ENCODE data around the gene DICER1.

The DICER1 gene

DNA sequence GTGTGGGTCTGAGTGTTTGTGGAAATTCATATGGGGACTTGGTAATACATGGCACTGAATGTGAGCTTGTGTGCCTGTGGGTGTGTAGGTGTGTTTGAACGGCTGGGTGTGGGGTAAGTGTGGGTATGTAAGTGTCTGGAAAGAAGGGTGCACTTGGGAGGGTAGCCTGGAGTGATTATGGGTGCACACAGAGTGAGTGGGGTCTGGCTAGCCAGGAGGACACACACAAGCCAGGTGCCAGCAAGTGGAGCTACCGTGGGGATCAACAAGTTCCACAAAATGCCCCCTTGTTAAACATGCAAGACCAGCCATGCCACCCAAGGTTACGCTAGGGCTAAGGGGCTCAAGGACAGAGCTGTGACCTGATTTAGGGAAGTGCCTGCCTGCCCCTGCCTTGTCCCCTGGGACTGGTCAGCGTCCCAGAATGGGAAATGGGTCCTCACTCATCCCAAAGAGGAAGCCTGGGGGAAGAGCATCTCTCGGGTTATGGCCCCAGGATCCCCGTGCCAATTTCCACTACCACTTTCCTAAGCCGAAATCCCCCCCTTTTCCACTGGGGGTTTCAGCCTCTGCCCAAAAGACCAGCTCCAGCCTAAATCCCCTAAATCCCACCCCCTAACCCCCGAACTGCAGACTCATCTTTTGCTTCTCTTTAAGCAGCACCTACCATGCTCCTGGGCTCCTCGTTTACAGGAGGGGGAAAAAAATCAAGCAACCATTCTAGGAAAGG, 118.6 kb downstream of the DICER1 start:
- no peak for FAIRE-seq

DNA sequence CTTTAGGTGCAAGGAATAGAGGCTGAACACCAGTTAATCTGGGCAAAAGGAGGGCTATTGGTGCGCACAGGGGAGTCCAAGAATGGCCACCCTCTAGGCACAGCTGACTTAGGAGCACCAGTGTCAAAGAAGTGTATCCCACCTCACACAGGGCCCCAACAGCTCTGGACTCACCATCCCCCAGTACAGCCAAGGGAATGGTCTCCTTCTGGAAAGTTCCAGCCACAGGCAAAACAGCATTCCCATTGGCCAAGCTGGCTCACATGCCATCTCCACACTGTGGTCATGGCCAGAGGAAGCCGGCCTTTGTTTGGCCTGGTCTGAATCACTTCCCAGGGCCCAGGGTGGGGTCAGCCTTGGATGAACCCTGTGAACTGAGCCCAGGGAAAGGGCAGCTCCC, 120.1 kb downstream of the DICER1 start:
- FAIRE-seq, result no peak

All from TTC549 (cell line).